Measurements from ENCODE around the gene RPL5. TPM values are rescaled to one million over a fixed set of nuclear protein-coding genes. Genes with fewer than 3 reads are reported as not detected.
A peak's percentile ranks its signal among the peaks of the same experiment; 100 is the strongest.

Gene RPL5
- total and polyA plus RNA-seq, 10 donors, result 725 to 3,739 (median 1,367) TPM

DNA sequence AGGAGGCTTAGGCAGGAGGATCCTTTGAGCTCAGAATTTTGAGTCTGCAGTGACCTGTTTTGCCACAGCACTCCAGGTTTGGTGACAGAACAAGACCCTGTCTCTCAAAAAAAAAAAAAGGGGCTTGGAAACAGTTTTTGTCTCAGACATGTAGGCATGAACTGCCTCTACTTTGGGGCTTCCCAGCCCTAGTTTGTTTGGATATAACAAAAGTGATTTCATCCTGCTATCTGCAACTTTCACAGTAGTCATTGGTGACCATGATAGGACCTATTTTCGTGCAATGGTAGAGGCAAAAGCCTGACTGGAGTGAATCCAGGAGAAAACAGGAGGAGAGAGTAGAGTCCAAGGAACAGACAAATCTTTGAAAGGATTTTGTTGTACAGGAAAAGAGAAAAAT, 26.6 kb upstream of the RPL5 start:
- no peak for DNase-seq
- Histone ChIP-seq H3K9me3 (no peaks in the 10 kb centered on the region), H3K27ac (peak overlapping the region in 5 of 8 donors; percentile 15 to 62 (median 40)), H3K4me3 (no peak overlapping the region), H3K4me1 (peaks cover 0 to 12% (median 2%) of the 10 kb centered on the region in 6 donors), H3K27me3 (replicated peaks in 1 of 7) (no peaks in the 10 kb centered on the region), H3K36me3 (no peaks in the 10 kb centered on the region)
- intact Hi-C loops (cut with DNase I; ENCODE audit: low total_unique reads), result no loop called here
- 79 to 97% (median 94%) methylated on average over 1 of the region's 1 CpG for WGBS, 5 donors
- TF ChIP-seq POLR2A (IDR thresholded peaks at IDR 0.05) (no peak), POLR2AphosphoS5 (IDR thresholded peaks at IDR 0.05) (no peak)
- TF ChIP-seq, protein P1, sequence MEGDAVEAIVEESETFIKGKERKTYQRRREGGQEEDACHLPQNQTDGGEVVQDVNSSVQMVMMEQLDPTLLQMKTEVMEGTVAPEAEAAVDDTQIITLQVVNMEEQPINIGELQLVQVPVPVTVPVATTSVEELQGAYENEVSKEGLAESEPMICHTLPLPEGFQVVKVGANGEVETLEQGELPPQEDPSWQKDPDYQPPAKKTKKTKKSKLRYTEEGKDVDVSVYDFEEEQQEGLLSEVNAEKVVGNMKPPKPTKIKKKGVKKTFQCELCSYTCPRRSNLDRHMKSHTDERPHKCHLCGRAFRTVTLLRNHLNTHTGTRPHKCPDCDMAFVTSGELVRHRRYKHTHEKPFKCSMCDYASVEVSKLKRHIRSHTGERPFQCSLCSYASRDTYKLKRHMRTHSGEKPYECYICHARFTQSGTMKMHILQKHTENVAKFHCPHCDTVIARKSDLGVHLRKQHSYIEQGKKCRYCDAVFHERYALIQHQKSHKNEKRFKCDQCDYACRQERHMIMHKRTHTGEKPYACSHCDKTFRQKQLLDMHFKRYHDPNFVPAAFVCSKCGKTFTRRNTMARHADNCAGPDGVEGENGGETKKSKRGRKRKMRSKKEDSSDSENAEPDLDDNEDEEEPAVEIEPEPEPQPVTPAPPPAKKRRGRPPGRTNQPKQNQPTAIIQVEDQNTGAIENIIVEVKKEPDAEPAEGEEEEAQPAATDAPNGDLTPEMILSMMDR (IDR thresholded peaks at IDR 0.05 in 8 of 11, conservative IDR thresholded peaks at IDR 0.05 in 3 of 11), result no peak

DNA sequence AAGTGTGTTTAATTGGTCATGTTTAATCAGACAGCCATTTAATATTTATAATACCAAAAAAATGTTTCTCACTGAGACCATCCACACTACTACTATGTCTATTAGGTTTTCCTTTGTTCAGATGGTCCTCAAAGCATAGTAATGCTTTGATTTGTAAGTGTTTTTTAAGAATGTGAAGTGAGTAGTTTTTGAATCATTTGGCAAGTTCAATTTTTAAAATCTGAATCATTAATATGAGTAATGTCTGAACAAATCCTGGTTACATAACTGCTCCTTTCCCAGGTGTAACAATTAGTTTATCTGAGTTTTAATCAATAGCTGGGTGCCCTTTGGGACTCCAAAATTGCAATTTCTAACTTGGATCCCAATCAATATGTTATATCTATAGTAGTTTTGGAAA, 23.5 kb upstream of the RPL5 start:
- no peak for DNase-seq
- Histone ChIP-seq H3K4me1 (peaks cover 0 to 12% (median 2%) of the 10 kb centered on the region in 6 donors), H3K36me3 (no peaks in the 10 kb centered on the region), H3K4me3 (no peak overlapping the region), H3K27ac (no peak overlapping the region), H3K27me3 (replicated peaks in 1 of 7) (no peaks in the 10 kb centered on the region), H3K9me3 (no peaks in the 10 kb centered on the region)
- TF ChIP-seq POLR2A (IDR thresholded peaks at IDR 0.05) (no peak), POLR2AphosphoS5 (IDR thresholded peaks at IDR 0.05) (no peak)
- TF ChIP-seq, protein P1 (IDR thresholded peaks at IDR 0.05 in 8 of 11, conservative IDR thresholded peaks at IDR 0.05 in 3 of 11), result no peak
- intact Hi-C loops (cut with DNase I; ENCODE audit: low total_unique reads), result no loop called here

DNA sequence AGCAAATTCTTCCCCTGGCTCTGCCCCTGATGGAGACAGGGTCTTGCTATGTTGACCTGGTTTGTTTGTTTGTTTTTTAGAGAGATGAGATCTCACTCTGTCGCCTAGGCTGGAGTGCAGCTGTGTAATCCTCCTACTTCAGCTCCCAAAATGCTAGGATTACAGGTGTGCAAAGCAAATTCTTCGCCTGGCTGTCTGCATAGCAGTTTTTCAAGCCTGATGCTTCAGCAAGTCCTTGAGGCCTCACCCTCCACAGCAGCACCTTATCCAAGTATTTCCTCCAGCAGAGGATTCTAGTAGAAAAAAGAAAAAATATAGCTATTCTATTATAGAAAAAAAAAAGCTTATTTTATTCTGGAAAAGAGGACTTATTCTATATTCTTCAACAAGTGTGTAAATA, 15.1 kb upstream of the RPL5 start:
- Histone ChIP-seq H3K9me3 (no peaks in the 10 kb centered on the region), H3K4me3 (no peak overlapping the region), H3K27ac (no peak overlapping the region), H3K27me3 (replicated peaks in 1 of 7) (no peaks in the 10 kb centered on the region), H3K36me3 (no peaks in the 10 kb centered on the region), H3K4me1 (no peaks in the 10 kb centered on the region)
- intact Hi-C loops (cut with DNase I; ENCODE audit: low total_unique reads), result no loop called here
- DNase-seq, result no peak
- WGBS, 5 donors, result 75 to 82% (median 80%) methylated on average over 2 of the region's 2 CpGs
- TF ChIP-seq POLR2AphosphoS5 (IDR thresholded peaks at IDR 0.05) (no peak), POLR2A (IDR thresholded peaks at IDR 0.05) (no peak)
- TF ChIP-seq, protein P1 (IDR thresholded peaks at IDR 0.05 in 8 of 11, conservative IDR thresholded peaks at IDR 0.05 in 3 of 11), result no peak

DNA sequence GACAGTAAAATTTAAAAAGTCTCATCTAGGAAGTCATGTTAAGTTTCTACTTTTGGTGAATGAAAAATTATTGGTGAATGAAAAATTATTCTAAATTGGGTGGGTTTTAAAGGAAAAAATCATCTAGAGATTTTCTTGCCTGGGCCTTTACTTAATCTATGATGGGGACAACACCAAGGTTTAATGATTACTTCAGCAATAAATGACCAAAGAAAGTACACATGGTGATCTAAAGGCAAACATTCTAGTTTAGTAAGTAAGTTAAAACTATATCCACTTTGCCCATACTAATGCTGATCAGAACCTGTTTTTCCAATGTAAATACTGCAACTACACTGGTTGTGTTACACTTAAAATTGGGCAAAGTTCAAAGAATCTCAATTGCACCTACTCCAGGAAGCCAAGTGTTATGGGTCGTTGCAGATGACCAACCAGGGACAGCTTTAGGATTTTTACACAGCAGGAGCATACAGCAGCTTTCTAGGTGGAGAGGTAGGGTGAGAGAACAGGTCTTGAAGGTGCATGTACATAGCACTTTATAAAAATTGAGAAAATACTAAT, 14.6 kb upstream of the RPL5 start:
- DNase-seq, result no peak
- WGBS, 5 donors, result 65 to 84% (median 70%) methylated on average over 1 of the region's 1 CpG
- no peaks in the 10 kb centered on the region for H3K9me3 ChIP-seq
- H3K36me3 ChIP-seq, result no peaks in the 10 kb centered on the region
- no peak overlapping the region for H3K4me3 ChIP-seq
- H3K27ac ChIP-seq, result no peak overlapping the region
- H3K4me1 ChIP-seq, result no peaks in the 10 kb centered on the region
- H3K27me3 ChIP-seq (replicated peaks in 1 of 7), result no peaks in the 10 kb centered on the region
- intact Hi-C loops (cut with DNase I; ENCODE audit: low total_unique reads), result no loop called here
- TF ChIP-seq POLR2AphosphoS5 (IDR thresholded peaks at IDR 0.05) (no peak), POLR2A (IDR thresholded peaks at IDR 0.05) (no peak)
- TF ChIP-seq, protein P1 (IDR thresholded peaks at IDR 0.05 in 8 of 11, conservative IDR thresholded peaks at IDR 0.05 in 3 of 11), result no peak

All from spleen (tissue), 11 donors.